ENCODE measurements around the gene SPRYD7.

- TF ChIP-seq CTCF (IDR thresholded peaks at IDR 0.05) (no peak), TEAD4 (IDR thresholded peaks at IDR 0.05; ENCODE audit: borderline replicate concordance, insufficient read depth) (no peak), CHD2 (IDR thresholded peaks at IDR 0.05; ENCODE audit: low read length, partially characterized antibody) (no peak)
- TF ChIP-seq, protein P1, sequence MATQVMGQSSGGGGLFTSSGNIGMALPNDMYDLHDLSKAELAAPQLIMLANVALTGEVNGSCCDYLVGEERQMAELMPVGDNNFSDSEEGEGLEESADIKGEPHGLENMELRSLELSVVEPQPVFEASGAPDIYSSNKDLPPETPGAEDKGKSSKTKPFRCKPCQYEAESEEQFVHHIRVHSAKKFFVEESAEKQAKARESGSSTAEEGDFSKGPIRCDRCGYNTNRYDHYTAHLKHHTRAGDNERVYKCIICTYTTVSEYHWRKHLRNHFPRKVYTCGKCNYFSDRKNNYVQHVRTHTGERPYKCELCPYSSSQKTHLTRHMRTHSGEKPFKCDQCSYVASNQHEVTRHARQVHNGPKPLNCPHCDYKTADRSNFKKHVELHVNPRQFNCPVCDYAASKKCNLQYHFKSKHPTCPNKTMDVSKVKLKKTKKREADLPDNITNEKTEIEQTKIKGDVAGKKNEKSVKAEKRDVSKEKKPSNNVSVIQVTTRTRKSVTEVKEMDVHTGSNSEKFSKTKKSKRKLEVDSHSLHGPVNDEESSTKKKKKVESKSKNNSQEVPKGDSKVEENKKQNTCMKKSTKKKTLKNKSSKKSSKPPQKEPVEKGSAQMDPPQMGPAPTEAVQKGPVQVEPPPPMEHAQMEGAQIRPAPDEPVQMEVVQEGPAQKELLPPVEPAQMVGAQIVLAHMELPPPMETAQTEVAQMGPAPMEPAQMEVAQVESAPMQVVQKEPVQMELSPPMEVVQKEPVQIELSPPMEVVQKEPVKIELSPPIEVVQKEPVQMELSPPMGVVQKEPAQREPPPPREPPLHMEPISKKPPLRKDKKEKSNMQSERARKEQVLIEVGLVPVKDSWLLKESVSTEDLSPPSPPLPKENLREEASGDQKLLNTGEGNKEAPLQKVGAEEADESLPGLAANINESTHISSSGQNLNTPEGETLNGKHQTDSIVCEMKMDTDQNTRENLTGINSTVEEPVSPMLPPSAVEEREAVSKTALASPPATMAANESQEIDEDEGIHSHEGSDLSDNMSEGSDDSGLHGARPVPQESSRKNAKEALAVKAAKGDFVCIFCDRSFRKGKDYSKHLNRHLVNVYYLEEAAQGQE (IDR thresholded peaks at IDR 0.05; ENCODE audit: low read depth, low read length) = no peak
These were observed 44.1 kb upstream of the SPRYD7 start for GRCh38 chr13:49980266-49980665.

All from SK-N-SH (cell line).